ENCODE data around the gene ETV7.

ETV7 gene

DNA sequence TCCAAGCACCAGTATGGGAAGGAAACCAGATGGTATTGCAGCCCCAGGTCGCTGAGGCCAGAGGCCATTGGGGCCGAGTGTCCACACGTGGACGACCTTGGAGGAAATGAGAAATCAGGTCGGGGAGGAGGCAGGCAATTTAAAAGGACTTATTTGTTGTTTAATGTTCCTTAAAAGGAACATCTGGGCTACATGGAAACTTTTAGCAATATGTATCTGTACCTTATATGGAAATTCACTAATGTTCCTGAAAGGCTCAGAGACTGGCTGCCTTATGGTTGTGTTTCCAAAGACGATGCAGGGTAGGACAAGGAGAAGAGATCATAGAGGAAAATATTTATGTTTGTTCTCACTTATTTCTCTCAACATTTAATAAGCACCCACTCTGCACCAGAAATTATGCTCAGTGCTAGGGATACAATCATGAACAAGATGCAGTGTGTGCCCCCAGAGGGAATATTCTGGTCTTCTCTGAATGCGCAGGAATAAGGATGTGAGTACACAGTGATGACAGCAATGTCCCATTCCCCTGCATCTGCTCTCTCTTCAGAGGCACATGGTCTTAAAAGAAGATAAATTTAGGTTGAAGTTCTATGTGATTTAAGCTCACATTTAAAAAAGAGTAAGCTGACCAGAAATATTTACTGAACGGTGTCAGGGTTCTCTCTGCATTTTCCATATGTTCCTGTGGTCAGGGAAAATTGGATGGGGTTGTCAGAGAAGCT lies 54.1 kb downstream of the ETV7 start:
- FAIRE-seq (no peak), DNase-seq (ENCODE audit: insufficient read length, low spot score) (no peak)
- TF ChIP-seq CTCF (IDR thresholded peaks at IDR 0.05; ENCODE audit: insufficient read depth, missing control alignments) = no peak

DNA sequence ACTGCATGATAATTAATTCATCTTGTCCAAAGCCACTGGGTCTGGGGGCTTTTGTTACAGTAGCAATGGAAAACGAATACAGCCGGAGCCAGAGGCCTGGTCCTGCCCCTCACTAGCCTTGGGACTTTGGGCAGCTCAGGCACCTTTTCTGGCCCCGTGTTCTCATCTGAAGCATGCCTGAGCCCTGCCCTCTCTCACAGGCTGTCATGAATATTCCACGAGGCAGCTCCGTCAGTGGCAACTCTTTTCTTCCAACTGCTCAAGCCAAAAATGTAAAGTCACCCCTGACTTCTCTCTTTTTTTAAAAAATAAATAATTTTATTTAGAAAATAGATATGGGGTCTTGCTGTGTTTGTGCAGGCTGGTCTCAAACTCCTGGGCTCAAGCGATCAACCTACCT lies 56.1 kb downstream of the ETV7 start:
- TF ChIP-seq CTCF (IDR thresholded peaks at IDR 0.05; ENCODE audit: insufficient read depth, missing control alignments) = no peak
- DNase-seq (ENCODE audit: insufficient read length, low spot score) (no peak), FAIRE-seq (no peak)

DNA sequence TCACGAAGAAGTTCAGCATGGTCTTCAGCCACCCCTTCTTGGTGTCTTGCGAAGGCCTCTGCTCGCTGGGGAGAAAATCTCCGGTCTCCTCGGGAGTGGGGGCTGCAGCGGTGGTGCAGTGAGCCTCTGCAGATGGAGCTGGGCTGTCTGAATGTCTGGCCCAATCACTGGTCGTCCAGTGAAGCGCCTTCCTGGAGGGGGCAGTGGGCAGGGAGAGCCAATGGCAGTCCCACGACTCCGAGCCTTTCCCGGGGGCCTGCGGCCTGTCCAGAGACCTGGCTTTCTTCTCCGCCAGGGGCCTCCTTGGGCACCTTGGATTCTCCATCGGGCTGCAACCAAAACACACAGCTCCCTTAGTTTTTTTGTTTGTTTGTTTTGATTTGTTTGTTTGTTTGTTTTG lies 57.1 kb downstream of the ETV7 start:
- DNase-seq (ENCODE audit: insufficient read length, low spot score) (no peak), FAIRE-seq (no peak)
- no peak for TF ChIP-seq CTCF (IDR thresholded peaks at IDR 0.05; ENCODE audit: insufficient read depth, missing control alignments)

DNA sequence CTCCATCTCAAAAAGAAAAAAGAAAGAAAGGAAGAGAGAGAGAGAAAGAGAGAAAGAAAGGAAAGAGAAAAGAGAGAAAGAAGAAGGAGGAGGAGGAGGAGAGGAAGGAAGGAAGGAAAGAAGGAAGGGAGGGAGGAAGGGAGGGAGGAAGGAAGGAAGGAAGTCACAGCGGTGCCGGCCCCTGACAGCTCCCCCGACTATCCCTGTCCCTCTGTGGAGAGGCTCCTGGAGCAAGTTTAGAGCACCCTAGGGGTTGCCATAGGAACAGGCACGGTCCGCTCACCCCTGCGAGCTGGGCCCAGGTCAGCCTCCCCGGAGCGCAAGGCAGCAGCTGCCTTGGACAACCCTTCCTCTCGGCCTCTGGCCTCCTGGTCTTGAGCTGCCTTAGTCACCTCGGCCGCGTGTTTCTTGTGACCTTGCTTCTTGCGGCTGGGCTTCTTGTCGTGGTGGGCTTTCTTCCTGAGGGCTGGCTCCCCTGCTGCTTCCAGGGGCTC lies 57.6 kb downstream of the ETV7 start:
- DNase-seq (ENCODE audit: insufficient read length, low spot score) = no peak
- FAIRE-seq = no peak
- no peak for TF ChIP-seq CTCF (IDR thresholded peaks at IDR 0.05; ENCODE audit: insufficient read depth, missing control alignments)

GRCh38 chr6:36328600-36328999 lies 58.9 kb downstream of the ETV7 start:
- no peak for TF ChIP-seq CTCF (IDR thresholded peaks at IDR 0.05; ENCODE audit: insufficient read depth, missing control alignments)
- no peak for FAIRE-seq
- DNase-seq (ENCODE audit: insufficient read length, low spot score) = no peak

GRCh38 chr6:36327919-36328236 lies 59.6 kb downstream of the ETV7 start:
- FAIRE-seq (no peak), DNase-seq (ENCODE audit: insufficient read length, low spot score) (no peak)
- TF ChIP-seq CTCF (IDR thresholded peaks at IDR 0.05; ENCODE audit: insufficient read depth, missing control alignments) = no peak

GRCh38 chr6:36327226-36327918 lies 60.1 kb downstream of the ETV7 start:
- DNase-seq (ENCODE audit: insufficient read length, low spot score) (no peak), FAIRE-seq (no peak)
- TF ChIP-seq CTCF (IDR thresholded peaks at IDR 0.05; ENCODE audit: insufficient read depth, missing control alignments) = no peak
